Stimulated activated CD8-positive, alpha-beta memory T cell treated with anti-CD3 and anti-CD28 coated beads, Interleukin-7, amount 100 ng/mL, for 4 hours (primary cell): ENCODE measurements around the gene PCP2.
"Not testable (repeated sequence)": the region's sequence is repeated elsewhere in the genome, so short reads cannot be mapped to it uniquely, and the experiment has no call there.

Experiments used
- DNase-seq, 2 donors: peaks; one replicate each; pipeline ENCODE4 v3.0.0-alpha.2; 2020; ENCODE audit warnings: low read depth in 2 of 2

PCP2 gene

DNA sequence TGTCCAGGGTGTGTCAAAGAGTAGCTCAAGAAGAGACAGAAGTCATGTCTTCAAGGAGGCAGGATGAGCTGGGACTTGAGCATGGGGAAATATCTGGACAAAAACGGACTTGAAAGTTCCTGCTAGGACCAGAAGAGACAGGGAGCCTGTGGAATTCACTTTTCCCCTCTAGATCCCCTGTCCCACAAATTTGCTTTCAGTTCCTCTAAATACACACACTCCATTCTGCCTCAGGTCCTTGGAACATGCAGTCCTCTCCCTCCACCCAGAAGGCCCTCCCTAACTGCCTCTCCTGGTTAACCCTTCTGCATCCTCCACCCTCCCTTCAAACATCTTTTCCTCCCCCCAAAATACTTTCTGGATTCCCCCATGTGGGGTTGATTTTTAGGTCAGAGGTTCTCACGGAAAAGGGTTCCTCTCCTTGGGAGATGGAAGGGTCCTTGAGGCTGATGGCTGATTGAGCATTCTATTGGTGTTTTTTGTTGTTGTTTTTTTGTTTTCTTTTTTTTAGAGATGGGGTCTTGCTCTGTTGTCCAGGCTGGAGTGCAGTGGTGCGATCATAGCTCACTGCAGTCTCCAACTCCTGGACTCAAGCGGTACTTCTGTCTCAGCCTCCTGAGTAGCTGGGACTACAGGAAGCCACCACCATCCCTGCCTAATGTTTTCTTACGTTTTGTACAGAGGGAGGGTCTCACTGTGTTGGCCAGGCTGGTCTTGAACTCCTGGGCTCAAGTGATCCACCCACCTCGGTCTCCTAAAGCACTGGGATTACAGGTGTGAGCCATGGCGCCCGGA lies 28.4 kb upstream of the PCP2 start:
- no peak for DNase-seq

DNA sequence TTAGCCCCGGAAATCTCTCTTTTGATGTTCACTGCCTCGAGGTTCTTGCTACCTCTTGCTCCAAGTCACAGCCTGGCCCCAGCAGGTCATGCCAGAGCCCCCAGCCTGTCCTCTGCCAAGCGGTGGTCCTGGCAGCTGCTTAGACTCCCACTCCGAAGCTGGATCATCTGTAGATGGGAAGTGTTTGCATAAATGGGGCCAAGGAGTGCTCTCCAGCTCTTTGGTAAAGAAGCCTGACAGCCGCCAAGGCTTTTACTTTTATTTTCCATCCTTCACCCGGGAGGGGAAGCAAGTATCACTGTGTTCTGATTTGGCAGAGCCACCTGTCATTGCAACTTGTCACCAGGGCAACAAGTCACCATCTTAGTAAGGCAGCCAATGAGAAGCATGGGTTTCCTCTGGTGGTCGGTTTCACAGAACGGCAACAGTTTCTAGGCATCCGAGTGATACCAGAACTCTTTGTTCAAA lies 24.7 kb upstream of the PCP2 start:
- no peak for DNase-seq

DNA sequence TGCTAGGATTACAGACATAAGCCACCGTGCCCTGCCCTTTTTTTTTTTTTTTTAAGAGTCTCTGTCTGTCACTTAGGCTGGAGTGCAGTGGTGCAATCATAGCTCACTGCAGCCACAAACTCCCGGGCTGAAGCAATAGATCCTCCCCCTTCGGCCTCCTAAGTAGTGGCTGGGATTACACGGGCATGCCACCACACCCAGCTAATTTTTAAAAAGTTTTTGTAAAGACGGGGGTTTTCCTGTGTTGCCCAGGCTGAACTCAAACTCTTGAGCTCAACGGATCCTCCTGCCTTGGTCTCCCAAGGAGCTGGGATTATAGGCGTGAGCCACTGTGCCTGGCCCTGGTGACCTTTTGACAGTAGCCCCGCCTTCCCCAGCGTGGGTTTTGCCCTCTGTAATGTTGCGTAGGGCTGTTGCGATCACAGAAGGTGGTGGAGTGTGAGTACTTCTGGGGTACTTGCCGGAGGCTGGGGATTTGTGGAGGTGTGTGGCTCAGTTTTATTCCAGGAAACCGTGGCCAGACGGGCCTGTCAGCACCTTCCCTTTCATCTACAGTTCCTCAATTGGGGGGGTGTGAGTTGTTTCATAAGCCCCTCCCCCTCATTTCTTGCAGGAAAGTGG lies 23.7 kb upstream of the PCP2 start:
- DNase-seq, result no peak

DNA sequence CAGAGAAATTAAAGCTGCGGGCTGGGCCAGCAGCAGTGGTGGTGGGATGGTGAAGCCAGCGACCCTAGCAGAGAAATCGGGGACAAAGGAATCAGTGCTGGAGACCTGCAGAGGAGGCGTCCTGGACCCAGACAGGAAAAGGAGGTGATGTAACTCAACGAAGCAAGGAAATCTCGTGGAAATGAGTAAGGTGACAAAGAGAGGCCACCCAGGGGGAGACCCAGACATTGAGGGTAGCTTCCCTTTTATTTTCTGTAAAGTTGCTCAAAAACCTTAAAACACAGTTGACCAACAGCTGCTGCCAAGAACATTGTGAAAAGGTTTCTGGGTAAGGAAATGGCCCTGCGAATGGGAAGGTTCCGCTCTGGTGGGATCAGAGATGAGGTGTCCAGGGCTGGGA lies 22.1 kb upstream of the PCP2 start:
- DNase-seq, result no peak

DNA sequence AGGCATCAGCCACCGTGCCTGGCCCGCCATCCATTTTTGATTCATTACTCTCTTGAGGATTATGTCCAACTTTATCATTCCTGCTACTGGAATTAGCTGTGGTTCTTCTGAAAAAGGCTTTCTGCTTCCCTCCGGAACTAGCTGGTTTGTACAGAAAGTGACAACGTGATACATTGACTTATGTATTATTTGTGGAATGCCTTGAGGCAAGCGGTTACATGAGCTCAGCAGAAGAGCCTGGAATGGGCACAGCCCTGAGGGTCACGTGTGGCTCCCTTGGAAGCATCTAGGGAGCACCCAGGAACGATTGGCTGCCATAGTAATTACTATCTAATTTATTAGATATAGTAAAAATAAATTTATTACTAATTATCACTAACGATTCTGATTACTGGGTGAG lies 20.9 kb upstream of the PCP2 start:
- DNase-seq, result no peak

DNA sequence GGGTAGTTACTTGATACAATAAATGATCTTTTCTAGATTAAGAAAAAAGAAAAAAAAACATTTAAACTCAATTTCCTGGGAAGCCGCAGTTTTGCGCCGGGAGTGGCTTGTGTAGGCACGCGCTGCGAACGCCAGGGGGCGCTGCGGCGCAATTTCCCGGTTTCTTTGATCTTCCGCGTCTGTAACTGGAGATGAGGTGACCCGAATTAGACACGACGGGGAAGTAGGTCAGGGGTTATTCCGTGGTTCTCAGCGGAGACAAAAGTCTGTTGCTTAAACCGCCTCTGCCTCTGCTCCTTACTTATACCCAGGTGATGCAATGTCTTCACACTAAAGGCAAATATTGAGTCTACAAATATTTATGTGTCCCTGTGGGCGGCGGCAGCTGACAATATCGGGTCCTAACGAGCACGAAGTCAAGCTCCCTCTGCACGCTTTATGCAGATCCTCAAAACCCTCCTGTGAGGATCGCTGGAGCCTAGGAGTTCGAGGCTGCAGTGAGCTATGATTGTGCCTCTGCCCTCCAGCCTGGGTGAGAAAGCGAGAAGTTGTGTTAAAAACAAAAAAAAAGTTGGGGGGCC lies 18.6 kb upstream of the PCP2 start:
- peak; percentile 72 to 75 for DNase-seq

DNA sequence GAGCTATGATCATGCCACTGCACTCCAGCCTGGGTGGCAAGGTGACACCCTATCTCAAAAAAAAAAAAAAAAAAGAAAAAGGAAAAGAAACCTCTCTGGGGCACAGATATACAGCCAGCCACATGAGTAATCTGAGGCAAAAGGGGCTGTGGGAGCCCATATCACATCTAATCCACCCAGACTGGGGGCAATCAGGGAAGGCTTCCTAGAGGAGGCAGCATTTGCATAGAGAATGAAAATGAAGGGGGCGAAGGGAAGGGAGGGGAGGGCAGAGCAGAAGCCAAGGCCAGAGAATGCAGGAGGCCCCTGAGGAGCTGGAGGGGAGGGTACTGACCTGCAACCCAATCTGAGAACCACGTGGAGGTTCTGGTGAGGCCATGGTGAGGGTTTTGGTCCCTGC lies 16.6 kb upstream of the PCP2 start:
- DNase-seq, result no peak

DNA sequence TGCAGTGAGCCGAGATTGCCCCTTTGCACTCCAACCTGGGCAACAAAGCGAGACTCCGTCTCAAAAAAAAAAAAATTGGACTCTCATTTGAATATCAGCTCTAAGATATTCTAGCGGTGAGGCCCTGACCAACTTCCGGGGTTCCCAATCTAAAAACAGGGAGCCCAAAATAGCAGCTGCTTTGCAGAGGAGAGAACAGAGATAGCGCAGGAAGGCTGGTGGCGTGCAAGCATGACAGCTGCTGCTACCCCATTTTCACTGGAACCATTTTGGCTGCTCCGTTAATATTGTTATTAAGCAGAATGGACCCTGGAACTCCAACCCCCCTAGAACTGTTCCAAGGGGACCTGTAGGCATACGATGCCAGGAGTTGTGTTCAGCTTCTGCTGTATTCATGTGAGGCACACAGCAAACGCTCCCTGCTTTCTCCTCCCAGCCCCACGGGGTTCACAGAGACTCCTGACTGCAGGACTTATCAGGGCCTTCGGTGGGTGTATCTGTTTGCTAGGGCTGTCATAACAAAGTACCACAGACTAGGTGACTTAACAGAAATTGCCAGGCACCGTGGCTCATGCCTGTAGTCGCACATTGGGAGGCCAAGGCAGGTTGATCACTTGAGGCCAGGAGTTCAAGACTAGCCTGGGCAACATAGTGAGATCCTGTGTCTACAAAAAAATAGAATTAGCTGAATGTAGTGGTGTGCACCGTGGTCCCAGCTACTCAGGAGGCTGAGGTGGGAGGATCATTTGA lies 14.9 kb upstream of the PCP2 start:
- DNase-seq, result no peak

DNA sequence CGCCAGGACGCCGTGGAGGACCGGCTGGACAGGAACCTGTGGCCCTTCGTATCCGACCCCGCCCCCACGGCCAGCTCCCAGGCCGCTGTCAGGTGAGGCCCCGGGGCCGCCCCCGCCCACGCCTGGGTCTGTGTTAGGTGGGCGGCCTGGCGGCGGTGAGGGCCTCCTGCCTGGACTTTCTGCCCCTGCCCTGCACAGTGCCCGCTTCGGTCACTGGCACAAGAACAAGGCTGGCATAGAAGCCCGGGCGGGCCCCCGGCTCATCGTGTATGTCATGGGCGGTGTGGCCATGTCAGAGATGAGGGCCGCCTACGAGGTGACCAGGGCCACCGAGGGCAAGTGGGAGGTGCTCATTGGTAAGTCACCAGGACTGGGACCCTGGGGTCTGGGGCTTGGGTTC lies 13.6 kb upstream of the PCP2 start:
- no peak for DNase-seq

DNA sequence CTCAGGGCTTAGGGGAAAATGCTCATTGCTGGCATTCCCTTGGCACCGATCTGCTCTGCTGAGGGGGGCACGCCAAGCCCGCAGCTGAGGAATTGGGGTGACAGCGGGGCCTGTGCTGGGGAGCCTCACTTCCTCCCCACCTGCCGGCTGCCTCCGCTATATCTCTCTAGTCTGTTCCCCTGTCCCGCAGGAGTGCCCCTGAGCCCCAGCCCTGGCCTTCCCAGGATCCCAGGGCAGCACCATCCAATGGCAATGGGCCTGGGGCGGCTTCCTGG lies 12.8 kb upstream of the PCP2 start:
- DNase-seq, result no peak

DNA sequence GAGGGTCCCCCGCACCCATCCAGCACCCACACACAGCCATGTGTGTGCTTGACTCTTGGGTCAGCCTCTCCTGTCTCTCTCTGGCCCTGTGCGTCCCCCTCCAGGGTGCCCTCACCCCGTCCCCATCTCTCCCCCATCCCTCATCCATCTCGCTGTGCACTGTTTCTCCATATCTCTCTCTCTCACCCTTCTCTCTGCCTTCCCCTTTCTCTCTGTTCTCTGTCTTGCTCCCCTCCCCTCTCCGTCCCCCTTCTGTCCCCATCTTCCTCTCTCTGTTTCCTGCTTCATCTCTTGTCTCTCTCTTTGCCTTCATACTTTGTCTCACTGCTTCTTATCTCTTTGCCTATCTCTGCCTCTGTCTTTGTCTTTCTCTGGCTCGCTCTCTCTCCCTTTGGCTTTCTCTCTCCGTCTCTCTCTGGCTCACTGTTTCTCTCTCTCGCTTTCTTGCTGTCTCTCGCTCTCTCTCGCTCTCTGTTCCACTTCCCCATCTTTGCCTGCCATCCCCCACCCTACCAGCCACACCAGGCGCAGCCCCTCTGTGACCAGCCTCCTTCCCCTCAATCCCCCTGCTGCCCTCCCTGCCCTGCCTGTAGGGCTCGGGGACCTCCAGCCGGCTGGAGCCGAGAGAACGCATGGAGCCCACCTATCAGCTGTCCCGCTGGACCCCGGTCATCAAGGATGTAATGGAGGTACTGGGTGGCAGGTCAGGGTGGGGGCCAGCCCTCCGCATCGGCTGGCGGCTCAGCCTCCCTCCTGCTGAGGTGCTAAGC lies 12.3 kb upstream of the PCP2 start:
- no peak for DNase-seq

DNA sequence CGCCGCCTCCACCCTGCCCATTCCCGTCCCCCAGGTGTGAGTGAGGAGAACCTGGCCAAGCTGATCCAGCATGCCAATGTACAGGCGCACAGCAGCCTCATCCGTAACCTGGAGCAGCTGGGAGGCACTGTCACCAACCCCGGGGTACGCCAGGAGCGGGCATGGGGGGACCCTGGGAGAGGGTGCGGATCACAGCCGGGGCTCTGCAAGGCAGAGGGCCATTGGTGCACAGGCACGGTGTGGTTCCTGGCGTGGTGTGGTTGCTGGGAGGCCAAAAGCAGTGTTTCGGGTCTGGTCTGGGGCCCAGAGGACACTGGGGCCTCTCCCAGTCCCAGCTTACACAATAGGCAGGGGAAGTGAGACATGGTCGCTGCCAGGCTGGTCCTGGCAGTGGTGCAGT lies 11.6 kb upstream of the PCP2 start:
- no peak for DNase-seq

DNA sequence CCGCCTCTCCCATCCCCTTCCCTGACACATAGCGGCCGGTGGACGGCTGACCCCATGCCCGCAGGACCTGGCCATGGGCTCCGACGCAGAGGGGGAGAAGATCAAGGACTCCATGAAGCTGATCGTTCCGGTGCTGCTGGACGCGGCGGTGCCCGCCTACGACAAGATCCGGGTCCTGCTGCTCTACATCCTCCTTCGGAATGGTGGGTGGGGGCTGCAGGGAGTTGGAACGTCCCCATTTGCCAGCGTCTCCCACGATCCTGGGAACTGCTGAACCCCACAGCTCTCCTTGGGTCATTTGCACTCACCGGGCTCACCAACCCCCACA lies 11.0 kb upstream of the PCP2 start:
- no peak for DNase-seq

DNA sequence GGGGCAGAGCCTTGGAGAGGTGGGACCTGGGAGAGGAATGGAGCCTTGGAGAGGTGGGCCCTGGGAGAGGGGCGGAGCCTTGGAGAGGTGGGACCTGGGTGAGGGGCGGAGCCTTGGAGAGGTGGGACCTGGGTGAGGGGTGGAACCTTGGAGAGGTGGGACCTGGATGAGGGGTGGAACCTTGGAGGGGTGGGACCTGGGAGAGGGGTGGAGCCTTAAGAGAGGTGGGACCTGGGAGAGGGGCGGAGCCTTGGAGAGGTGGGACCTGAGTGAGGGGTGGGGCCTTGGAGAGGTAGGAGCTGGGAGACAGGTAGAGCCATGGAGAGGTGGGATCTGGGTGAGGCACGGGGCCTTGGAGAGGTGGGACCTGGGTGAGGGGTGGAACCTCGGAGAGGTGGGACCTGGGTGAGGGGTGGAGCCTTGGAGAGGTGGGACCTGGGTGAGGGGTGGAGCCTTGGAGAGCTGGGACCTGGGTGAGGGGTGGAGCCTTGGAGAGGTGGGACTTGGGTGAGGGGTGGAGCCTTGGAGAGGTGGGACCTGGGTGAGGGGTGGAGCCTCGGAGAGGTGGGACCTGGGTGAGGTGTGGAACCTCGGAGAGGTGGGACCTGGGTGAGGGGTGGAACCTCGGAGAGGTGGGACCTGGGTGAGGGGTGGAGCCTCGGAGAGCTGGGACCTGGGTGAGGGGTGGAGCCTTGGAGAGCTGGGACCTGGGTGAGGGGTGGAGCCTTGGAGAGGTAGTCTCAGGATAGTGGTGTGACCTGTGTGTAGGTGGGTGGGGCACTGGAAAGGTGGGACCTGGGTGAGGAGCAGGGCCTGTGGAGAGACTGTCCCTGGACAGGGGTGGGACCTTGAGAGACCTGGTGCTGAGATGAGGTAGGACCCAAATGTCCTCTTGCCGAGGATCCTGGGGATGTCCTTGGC lies 10.4 kb upstream of the PCP2 start:
- not testable (repeated sequence) for DNase-seq

DNA sequence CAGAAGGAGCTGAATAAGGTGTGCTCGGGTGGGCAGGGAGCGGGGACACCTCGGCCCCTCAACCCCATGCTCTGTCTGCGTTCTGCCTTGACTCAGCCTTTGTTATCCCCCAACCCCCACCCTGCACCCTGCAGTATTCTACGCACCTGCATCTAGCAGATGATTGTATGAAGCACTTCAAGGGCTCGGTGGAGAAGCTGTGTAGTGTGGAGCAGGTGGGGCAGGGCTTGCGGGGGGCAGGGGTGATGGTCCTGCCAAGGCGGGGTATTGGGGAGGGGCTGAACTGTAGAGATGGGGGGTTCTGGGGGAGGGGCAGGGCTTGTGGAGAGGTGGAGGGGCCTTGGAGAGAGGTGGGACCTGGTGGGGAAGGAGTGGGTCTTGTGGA lies 9.5 kb upstream of the PCP2 start:
- no peak for DNase-seq

DNA sequence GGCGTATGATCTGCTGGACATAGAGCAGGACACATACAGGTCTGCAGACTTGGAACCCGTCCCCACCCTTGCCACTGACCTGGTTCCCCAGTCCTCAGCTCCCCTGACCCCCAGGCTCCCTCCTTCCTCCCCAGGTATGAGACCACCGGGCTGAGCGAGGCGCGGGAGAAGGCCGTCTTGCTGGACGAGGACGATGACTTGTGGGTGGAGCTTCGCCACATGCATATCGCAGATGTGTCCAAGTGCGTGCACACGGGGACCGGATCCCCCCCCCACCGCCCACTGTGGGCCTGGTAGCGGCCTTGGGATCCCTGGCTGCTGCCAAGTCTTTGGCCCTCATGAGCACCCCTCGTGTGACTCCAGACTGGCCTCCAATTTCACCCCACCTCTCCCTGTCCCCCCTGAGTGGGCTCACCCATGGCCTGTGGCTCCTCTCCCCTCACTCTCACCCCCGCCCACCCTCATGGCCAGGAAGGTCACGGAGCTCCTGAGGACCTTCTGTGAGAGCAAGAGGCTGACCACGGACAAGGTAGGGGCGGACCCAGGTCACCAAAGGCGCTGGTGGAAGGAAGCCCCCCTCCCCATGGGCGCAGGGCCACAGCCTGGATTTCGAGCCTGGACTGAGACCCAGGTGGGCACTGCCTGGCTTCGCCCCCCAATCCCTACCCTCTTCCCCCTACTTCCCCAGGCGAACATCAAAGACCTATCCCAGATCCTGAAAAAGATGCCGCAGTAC lies 8.9 kb upstream of the PCP2 start:
- DNase-seq, result no peak

DNA sequence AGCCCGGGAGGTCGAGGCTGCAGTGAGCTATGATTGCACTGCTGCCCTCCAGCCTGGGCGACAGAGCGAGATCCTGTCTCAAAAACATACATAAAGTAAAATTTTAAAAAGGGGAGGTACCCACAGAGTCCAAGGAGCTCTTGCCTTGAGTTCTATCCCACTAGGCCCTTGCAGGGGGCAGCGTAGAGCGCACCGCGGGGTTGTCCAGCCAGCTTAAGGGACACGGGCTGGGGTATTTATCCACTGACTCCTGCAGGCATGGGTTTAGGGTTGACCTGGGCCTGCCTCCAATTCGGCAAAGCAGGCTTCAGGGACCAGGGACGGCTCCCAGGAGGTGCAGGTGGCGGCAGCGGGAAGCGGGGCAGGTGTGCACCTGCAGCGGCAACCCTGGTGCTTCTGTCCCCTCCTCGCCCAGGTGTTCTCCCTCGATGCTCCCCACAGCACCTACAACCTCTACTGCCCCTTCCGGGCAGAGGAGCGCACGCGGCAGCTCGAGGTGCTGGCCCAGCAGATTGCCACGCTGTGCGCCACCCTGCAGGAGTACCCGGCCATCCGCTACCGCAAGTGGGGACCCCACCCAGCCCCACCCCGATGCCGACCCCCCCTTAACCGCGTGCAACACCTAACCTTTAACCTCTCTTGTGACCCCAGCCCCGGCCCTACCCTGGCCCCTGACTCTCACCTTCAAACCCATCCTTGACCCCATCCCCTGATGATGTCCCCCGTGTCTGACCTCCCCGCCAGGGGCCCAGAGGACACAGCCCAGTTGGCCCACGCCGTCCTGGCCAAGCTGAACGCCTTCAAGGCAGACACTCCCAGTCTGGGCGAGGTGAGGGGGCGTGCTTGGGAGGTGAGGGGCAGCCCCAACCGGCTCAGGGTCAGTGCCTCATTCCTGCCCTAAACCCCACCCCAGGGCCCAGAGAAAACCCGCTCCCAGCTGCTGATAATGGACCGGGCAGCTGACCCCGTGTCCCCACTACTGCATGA lies 8.1 kb upstream of the PCP2 start:
- no peak for DNase-seq

DNA sequence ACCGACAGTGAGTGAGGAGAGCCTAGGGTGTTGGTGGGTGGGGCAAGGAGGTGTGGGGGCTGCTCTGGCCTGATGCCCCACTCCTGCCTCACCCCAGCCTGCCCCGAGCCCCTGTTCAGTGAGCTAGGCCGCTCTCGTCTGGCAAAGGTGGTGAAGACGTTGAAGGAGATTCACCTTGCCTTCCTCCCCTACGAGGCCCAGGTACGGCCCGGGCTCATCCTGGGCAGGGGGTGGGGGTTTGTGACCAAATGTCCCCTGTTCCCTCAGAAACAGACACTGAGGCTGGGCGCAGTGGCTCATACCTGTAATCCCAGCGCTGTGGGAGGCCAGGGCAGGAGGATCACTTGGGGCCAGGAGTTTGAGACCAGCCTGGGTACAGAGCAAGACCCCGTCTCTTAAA lies 7.3 kb upstream of the PCP2 start:
- no peak for DNase-seq

DNA sequence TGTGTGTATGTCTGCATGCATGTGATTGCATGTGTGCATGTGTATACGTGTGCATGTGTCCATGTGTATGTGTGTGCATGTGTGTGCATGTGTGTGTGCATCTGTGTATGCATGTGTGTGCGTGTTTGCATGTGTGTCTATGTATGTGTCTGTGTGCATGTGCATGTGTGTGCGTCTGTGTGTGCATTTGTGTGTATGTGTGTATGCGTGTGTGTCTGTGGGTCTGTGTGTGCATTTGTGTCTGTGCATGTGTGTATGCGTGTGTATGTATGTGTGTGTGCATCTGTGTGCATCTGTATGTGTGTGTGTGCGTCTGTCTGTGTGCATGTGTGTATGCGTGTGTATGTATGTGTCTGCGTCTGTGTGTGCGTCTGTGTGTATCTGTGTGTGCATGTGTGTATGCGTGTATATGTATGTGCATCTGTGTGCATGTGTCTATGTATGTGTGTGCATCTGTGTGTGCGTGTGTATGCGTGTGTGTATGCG lies 6.4 kb upstream of the PCP2 start:
- no peak for DNase-seq
